H1 (cell line): ENCODE data around the gene MYH13. TPM values are rescaled to one million over a fixed set of nuclear protein-coding genes. Genes with fewer than 3 reads are reported as not detected.

Experiments used
- BACH1 ChIP-seq: IDR thresholded peaks from 2 replicates; pipeline ENCODE4 v1.6.1; 2012; ENCODE audit warnings: low read length, improper control_type of control experiment
- RAD21 ChIP-seq, 2 experiments: IDR thresholded peaks in 1 of 2; conservative IDR thresholded peaks in 1 of 2; 2 replicates each; pipeline ENCODE4 v1.6.1; 2011; ENCODE audit warnings: low read depth in 2 of 2, low read length in 2 of 2, improper control_type of control experiment in 1 of 2, inconsistent platforms in 1 of 2, mild to moderate bottlenecking in 1 of 2, moderate library complexity in 1 of 2
- SIRT6 ChIP-seq: IDR thresholded peaks from one replicate; pipeline ENCODE4 v1.7.1; 2012; ENCODE audit warnings: low read length, inconsistent platforms
- TCF12 ChIP-seq: IDR thresholded peaks from 2 replicates; pipeline ENCODE4 v1.6.1; 2011; ENCODE audit warnings: low read depth, mild to moderate bottlenecking, low read length
- polyA plus RNA-seq, 7 experiments: library from polyadenylated mRNA; depleted of rRNA in 3 of 7; stranded (reverse) in 5 of 7; unstranded in 2 of 7; fragments of >200 nt in 5 of 7; fragments of 200-250 nt in 2 of 7; gene quantifications; 1 replicate in 5 of 7; 2 replicates in 1 of 7; 4 replicates in 1 of 7; pipeline versions ENCODE4 v1.2.1 to v1.2.3, GENCODE V29; 2011 to 2013; ENCODE audit warnings: missing spikeins in 2 of 7, mixed read lengths in 2 of 7
- total RNA-seq: library from RNA; stranded (reverse); fragmentation: NEBNext Ultra II Directional; extraction: Animal tissue kit (Norgen Biotek cat#: 25700); gene quantifications from 2 replicates; pipeline ENCODE4 v1.2.1, GENCODE V29; 2021
- TF ChIP-seq, protein P1 (sequence below), 3 experiments: IDR thresholded peaks; 1 replicate in 2 of 3; 2 replicates in 1 of 3; pipeline versions ENCODE4 v1.5.1 to v1.6.1; 2011; ENCODE audit warnings: low read length in 3 of 3, mild to moderate bottlenecking in 3 of 3, inconsistent platforms in 2 of 3, low read depth in 1 of 3, moderate library complexity in 1 of 3; ENCODE audit not compliant: insufficient read depth in 1 of 3; ENCODE audit errors: control extremely low read depth in 1 of 3

MYH13 gene
- total and polyA plus RNA-seq, 2 of the 8 experiments (the other 6 are each of a cell fraction or from before 2014, with no cell fraction given), result not detected

DNA sequence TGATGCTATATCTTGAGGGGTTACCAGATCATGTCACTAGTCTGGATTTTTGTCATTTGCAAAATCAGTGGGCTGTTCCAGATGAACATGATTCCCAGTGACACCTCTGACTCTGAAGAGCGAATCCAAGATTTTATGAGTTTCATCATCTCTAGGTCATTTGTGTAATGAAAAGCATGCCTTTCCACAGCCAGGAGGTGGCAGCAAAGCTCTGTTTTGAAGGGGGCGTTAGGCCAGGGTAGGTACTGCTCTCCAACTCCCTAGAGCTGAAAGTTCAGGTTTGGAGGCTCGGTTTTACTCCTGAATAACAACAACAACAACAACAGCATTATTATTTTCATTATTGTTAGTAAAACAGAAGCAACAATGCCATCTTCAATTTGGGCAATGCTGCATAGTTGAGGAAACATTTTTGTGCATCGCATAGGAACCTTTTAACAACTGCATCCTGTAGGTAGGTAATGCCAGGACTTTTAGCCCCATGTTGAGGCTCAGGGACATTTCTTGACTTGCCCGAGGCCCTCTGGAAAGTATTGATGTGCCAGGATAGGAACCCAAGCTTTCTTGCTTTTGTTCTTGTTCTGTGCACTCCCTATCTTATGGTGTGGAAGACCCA lies 77.0 kb downstream of the MYH13 start (continued):
- TF ChIP-seq BACH1, result no peak
- peak; percentile 92 to 95 for TF ChIP-seq RAD21 (IDR thresholded peaks at IDR 0.05 in 1 of 2, conservative IDR thresholded peaks at IDR 0.05 in 1 of 2; ENCODE audit: low read depth in 2 of 2, low read length in 2 of 2)
- TF ChIP-seq, protein P1, sequence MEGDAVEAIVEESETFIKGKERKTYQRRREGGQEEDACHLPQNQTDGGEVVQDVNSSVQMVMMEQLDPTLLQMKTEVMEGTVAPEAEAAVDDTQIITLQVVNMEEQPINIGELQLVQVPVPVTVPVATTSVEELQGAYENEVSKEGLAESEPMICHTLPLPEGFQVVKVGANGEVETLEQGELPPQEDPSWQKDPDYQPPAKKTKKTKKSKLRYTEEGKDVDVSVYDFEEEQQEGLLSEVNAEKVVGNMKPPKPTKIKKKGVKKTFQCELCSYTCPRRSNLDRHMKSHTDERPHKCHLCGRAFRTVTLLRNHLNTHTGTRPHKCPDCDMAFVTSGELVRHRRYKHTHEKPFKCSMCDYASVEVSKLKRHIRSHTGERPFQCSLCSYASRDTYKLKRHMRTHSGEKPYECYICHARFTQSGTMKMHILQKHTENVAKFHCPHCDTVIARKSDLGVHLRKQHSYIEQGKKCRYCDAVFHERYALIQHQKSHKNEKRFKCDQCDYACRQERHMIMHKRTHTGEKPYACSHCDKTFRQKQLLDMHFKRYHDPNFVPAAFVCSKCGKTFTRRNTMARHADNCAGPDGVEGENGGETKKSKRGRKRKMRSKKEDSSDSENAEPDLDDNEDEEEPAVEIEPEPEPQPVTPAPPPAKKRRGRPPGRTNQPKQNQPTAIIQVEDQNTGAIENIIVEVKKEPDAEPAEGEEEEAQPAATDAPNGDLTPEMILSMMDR (IDR thresholded peaks at IDR 0.05; ENCODE audit: control extremely low read depth in 1 of 3, insufficient read depth in 1 of 3, low read depth in 1 of 3, low read length in 3 of 3), result peak; percentile 64 to 93 (median 92)
- no peak for TF ChIP-seq TCF12
- TF ChIP-seq SIRT6, result no peak
